K562 (cell line): ENCODE results near the gene SPIN2A. TPM values are rescaled to one million over a fixed set of nuclear protein-coding genes. Genes with fewer than 3 reads are reported as not detected.
"Not testable (repeated sequence)": the region's sequence is repeated elsewhere in the genome, so short reads cannot be mapped to it uniquely, and the experiment has no call there.

Source experiments
- ATAC-seq: fragments of 200-7000 bp; cut with Tn5 transposase; 3 replicates; pipeline ENCODE4 v1.9.1; 2020; ENCODE audit warnings: moderate library complexity
- BruUV-seq: library from RNA; stranded (reverse); fragments of 400-500 nt; replicated peaks from 2 replicates; lab custom pipeline; 2021; lab: Mats Ljungman, UMichigan
- CTCF ChIA-PET: fragments of 300-600 bp; formaldehyde crosslinking; extraction: SDS; loops from one replicate; lab custom pipeline; 2021; ENCODE audit warnings: low intra/inter-chr PET ratio; lab: Yijun Ruan, JAX
- POLR2A ChIA-PET: fragments of 300-600, 350-650 bp; sonication (Branson Sonifier 250); formaldehyde crosslinking; extraction: SDS; loops from one replicate; lab custom pipeline; 2021; ENCODE audit warnings: antibody characterized with exemption, inconsistent platforms; lab: Yijun Ruan, JAX
- DNase-seq, 4 experiments: peaks; one replicate each; pipeline versions ENCODE4 v3.0.0 to v3.0.0-alpha.2; 2011 to 2018; ENCODE audit warnings: low spot score in 3 of 4, mixed read lengths in 3 of 4; ENCODE audit errors: extremely low read depth in 1 of 4
- FAIRE-seq: peaks from 2 replicates; lab custom pipeline; 2011; peaks lifted over from hg19 to GRCh38; lab: Jason Lieb, UNC
- H2AFZ ChIP-seq: 2 replicates; pipeline ENCODE4 v1.6.0; 2011; ENCODE audit warnings: low read depth, low read length, control low read depth, inconsistent platforms
- H3K27ac ChIP-seq: fragments of 200-600 bp; 3 replicates; pipeline ENCODE4 v1.8.0; 2011; ENCODE audit warnings: low read depth, mild to moderate bottlenecking, control low read depth, inconsistent platforms, low read length, moderate library complexity, mixed read lengths; ENCODE audit errors: extremely low read depth
- H3K27me3 ChIP-seq, 2 experiments: fragments of 300-600 bp in 1 of 2; 2 replicates in 1 of 2; 3 replicates in 1 of 2; pipeline versions ENCODE4 v1.6.0 to v1.8.0; 2011; ENCODE audit warnings: inconsistent platforms in 2 of 2, low read length in 2 of 2, mild to moderate bottlenecking in 1 of 2, mixed read lengths in 1 of 2, moderate library complexity in 1 of 2; ENCODE audit not compliant: control insufficient read depth in 2 of 2, insufficient read depth in 2 of 2
- H3K36me3 ChIP-seq: fragments of 300-600 bp; 3 replicates; pipeline ENCODE4 v1.8.0; 2011; ENCODE audit warnings: mild to moderate bottlenecking, low read length, inconsistent platforms; ENCODE audit not compliant: control insufficient read depth, insufficient read depth
- H3K4me1 ChIP-seq, 2 experiments: fragments of 200-600 bp in 1 of 2; replicated peaks in 1 of 2; 2 replicates in 1 of 2; 3 replicates in 1 of 2; pipeline versions ENCODE4 v1.5.1 to v1.8.0; 2011; ENCODE audit warnings: inconsistent platforms in 2 of 2, low read length in 2 of 2, mild to moderate bottlenecking in 1 of 2, mixed read lengths in 1 of 2, moderate library complexity in 1 of 2; ENCODE audit not compliant: control insufficient read depth in 2 of 2, insufficient read depth in 2 of 2
- H3K4me2 ChIP-seq: 2 replicates; pipeline ENCODE4 v1.6.1; 2011; ENCODE audit warnings: low read length, control low read depth, inconsistent platforms, mixed read lengths; ENCODE audit not compliant: insufficient read depth
- H3K4me3 ChIP-seq: fragments of 200-600 bp; sonication (generic), shearing (Covaris generic); 2 replicates; pipeline ENCODE4 v1.5.1; 2016; ENCODE audit warnings: control low read depth, inconsistent platforms
- H3K79me2 ChIP-seq: fragments of 200-600 bp; 3 replicates; pipeline ENCODE4 v1.8.0; 2011; ENCODE audit warnings: low read length, inconsistent platforms; ENCODE audit not compliant: control insufficient read depth, insufficient read depth
- H3K9ac ChIP-seq, 2 experiments: 2 replicates each; pipeline versions ENCODE4 v1.6.0 to v1.6.1; 2011; ENCODE audit warnings: low read depth in 2 of 2, low read length in 2 of 2, control low read depth in 1 of 2, inconsistent platforms in 1 of 2, mild to moderate bottlenecking in 1 of 2, mixed read lengths in 1 of 2; ENCODE audit not compliant: insufficient read depth in 1 of 2
- H3K9me1 ChIP-seq: one replicate; pipeline ENCODE4 v1.6.0; 2011; ENCODE audit warnings: inconsistent platforms, mild to moderate bottlenecking, low read length, moderate library complexity; ENCODE audit not compliant: control insufficient read depth, insufficient read depth
- H3K9me3 ChIP-seq: replicated peaks from 2 replicates; pipeline ENCODE4 v1.5.1; 2011; ENCODE audit warnings: low read depth, low read length, inconsistent platforms; ENCODE audit not compliant: control insufficient read depth, insufficient read depth
- H4K20me1 ChIP-seq: replicated peaks from 2 replicates; pipeline ENCODE4 v1.6.1; 2011; ENCODE audit warnings: low read length, inconsistent platforms, mixed read lengths; ENCODE audit not compliant: control insufficient read depth, insufficient read depth
- MAFG ChIP-seq: fragments of 450-650 bp; conservative IDR thresholded peaks from 2 replicates; pipeline ENCODE4 v1.6.1; 2016; ENCODE audit warnings: missing genetic modification characterization, missing compliant biosample characterization
- NFE2 ChIP-seq: IDR thresholded peaks from 2 replicates; pipeline ENCODE4 v1.6.1; 2014; ENCODE audit warnings: antibody characterized with exemption, low read depth
- NFIC ChIP-seq: fragments of 450-650 bp; IDR thresholded peaks from 2 replicates; pipeline ENCODE4 v1.6.1; 2017; ENCODE audit warnings: mild to moderate bottlenecking, inconsistent platforms
- NFIX ChIP-seq: fragments of 250-450 bp; sonication (Bioruptor Pico); IDR thresholded peaks from 2 replicates; pipeline ENCODE4 v1.4.0; 2020; ENCODE audit warnings: low read depth, mild to moderate bottlenecking, moderate library complexity
- POLR2G ChIP-seq: fragments of 200-400 bp; formaldehyde crosslinking; IDR thresholded peaks from 2 replicates; pipeline ENCODE4 v1.6.1; 2017; ENCODE audit warnings: low read depth, mild to moderate bottlenecking, antibody characterized with exemption, low read length, moderate library complexity
- WGBS: fragments of 100-300 bp; shearing (Covaris generic); methylation state at CpG from one replicate; pipeline ENCODE4 v1.1.6; 2016; ENCODE audit warnings: low coverage, mixed read lengths; ENCODE audit not compliant: insufficient coverage; ENCODE audit errors: missing lambda C conversion rate; 5-methylcytosine and 5-hydroxymethylcytosine counted together
- in situ Hi-C: fragments of 300-500 bp; cut with MboI; formaldehyde crosslinking; loops from 4 replicates; pipeline ENCODE4 v1.15.0; 2018; ENCODE audit warnings: inconsistent platforms, mixed read lengths
- intact Hi-C: fragments of 100-400 bp; cut with micrococcal nuclease; formaldehyde crosslinking; loops from 2 replicates; pipeline ENCODE4 v1.14.2; 2022
- polyA plus RNA-seq, 8 experiments: library from polyadenylated mRNA; depleted of rRNA in 4 of 8; stranded (reverse) in 5 of 8; unstranded in 3 of 8; fragments of >200 nt; fragmentation: Nextera tagmentation in 2 of 8; fragmentation: Illumina TruSeq in 1 of 8; extraction: Ambion mirVana in 2 of 8; extraction: Trizol in 1 of 8; gene quantifications; 2 replicates each; pipeline versions ENCODE4 v1.2.1 to v1.2.3, GENCODE V29; 2011 to 2014; ENCODE audit warnings: inconsistent platforms in 1 of 8, missing spikeins in 1 of 8
- total RNA-seq, 7 experiments: library from RNA; depleted of rRNA in 6 of 7; stranded (reverse); fragments of >200 nt in 6 of 7; fragmentation: Illumina TruSeq in 2 of 7; extraction: Trizol in 2 of 7; gene quantifications; 2 replicates each; pipeline versions ENCODE4 v1.2.1 to v1.2.3, GENCODE V29; 2011 to 2021; ENCODE audit warnings: low replicate concordance in 1 of 7

Gene SPIN2A
- total and polyA plus RNA-seq, 9 of the 15 experiments (the other 6 are each of a cell fraction or from before 2014, with no cell fraction given), result 0.03 to 1.6 (median 0.58) TPM

GRCh38 chrX:57133284-57133683 is 3.9 kb downstream of the SPIN2A start:
- H3K36me3 ChIP-seq, H3K4me3 ChIP-seq, H3K4me1 ChIP-seq, H3K27me3 ChIP-seq, H3K79me2 ChIP-seq, H3K9ac ChIP-seq, H3K9me1 ChIP-seq, H3K9me3 ChIP-seq, CTCF ChIA-PET, BruUV-seq, H3K4me2 ChIP-seq, intact Hi-C loops, H4K20me1 ChIP-seq, in situ Hi-C loops, H2AFZ ChIP-seq, H3K27ac ChIP-seq: not testable (repeated sequence)
- DNase-seq, result peak in 1 of 4 experiments; percentile 39
- peak; percentile 92 for ATAC-seq
- peak; percentile 91 for FAIRE-seq
- POLR2A ChIA-PET, result interaction anchor here (0.7 kb wide), 1 partner anchor 16 kb away, joined by 3 read pairs; no protein-coding TSS in a partner anchor
- WGBS, result 4% methylated on average over 4 of the region's 4 CpGs
- TF ChIP-seq NFE2 (peak; percentile 43), MAFG (tag) (0 out of 2 replicates have a peak, but pooled peaks have one; percentile 5)

GRCh38 chrX:57132046-57132445 is 5.2 kb downstream of the SPIN2A start:
- FAIRE-seq (no peak), ATAC-seq (no peak), DNase-seq (no peak)
- no peaks in the 10 kb centered on the region for H3K27me3 ChIP-seq
- TF ChIP-seq POLR2G (no peak), NFIX (CRISPR knock-in tag) (peak; percentile 80), NFIC (peak; percentile 92)
- no peaks in the 10 kb centered on the region for H3K9me1 ChIP-seq
- H3K79me2 ChIP-seq, result no peaks in the 10 kb centered on the region
- no peak overlapping the region for H3K4me3 ChIP-seq
- intact Hi-C loops (no loop called here), in situ Hi-C loops (no loop called here)
- POLR2A ChIA-PET, result no interaction called here
- H3K27ac ChIP-seq, result no peak overlapping the region
- WGBS, result 28% methylated on average over 7 of the region's 7 CpGs
- BruUV-seq, result no TSS peak
- no peaks in the 10 kb centered on the region for H3K36me3 ChIP-seq
- H3K9me3 ChIP-seq, result no peaks in the 10 kb centered on the region
- H3K4me1 ChIP-seq, result peaks cover 1 to 3% of the 10 kb centered on the region in 2 experiments; a peak in 4 of 5 replicates
- H3K4me2 ChIP-seq, result no peak overlapping the region
- no peak overlapping the region for H2AFZ ChIP-seq
- H3K9ac ChIP-seq, result no peak overlapping the region
- H4K20me1 ChIP-seq, result no peaks in the 10 kb centered on the region
- CTCF ChIA-PET, result no interaction called here
